HCT116 (cell line): ENCODE measurements around the gene PCSK6.

Source experiments
- CBX3 ChIP-seq: IDR thresholded peaks from 2 replicates; pipeline ENCODE4 v1.6.1; 2012; ENCODE audit warnings: low read depth
- CEBPB ChIP-seq: IDR thresholded peaks from 2 replicates; pipeline ENCODE4 v1.6.1; 2012; ENCODE audit warnings: low read depth
- CTCF ChIP-seq, 3 experiments: fragments of 200-600 bp in 1 of 3; sonication (generic) in 1 of 3; IDR thresholded peaks in 2 of 3; conservative IDR thresholded peaks in 1 of 3; 2 replicates each; pipeline ENCODE4 v1.5.1; 2012 to 2017; ENCODE audit warnings: low read depth in 2 of 3, low read length in 2 of 3, antibody characterized with exemption in 1 of 3, borderline replicate concordance in 1 of 3, control low read depth in 1 of 3, mild to moderate bottlenecking in 1 of 3, mixed read lengths in 1 of 3, mixed run types in 1 of 3, moderate library complexity in 1 of 3; ENCODE audit not compliant: insufficient read depth in 1 of 3
- EGR1 ChIP-seq: IDR thresholded peaks from 2 replicates; pipeline ENCODE4 v1.6.1; 2012; ENCODE audit warnings: low read depth
- EZH2 ChIP-seq: fragments of 200-600 bp; sonication (generic); IDR thresholded peaks from 2 replicates; pipeline ENCODE4 v1.6.1; 2017; ENCODE audit warnings: antibody characterized with exemption, mixed run types
- EZH2phosphoT487 ChIP-seq: fragments of 200-600 bp; IDR thresholded peaks from 2 replicates; pipeline ENCODE4 v1.6.1; 2018; ENCODE audit warnings: antibody characterized with exemption, borderline replicate concordance
- MAX ChIP-seq: IDR thresholded peaks from 2 replicates; pipeline ENCODE4 v1.6.1; 2012
- POLR2A ChIP-seq: IDR thresholded peaks from 2 replicates; pipeline ENCODE4 v1.7.0; 2011; ENCODE audit warnings: borderline replicate concordance; ENCODE audit not compliant: insufficient read depth, insufficient read length; ENCODE audit errors: extremely low read depth
- POLR2AphosphoS5 ChIP-seq: IDR thresholded peaks from 2 replicates; pipeline ENCODE4 v1.6.1; 2011; ENCODE audit warnings: mild to moderate bottlenecking, low read depth, low read length, moderate library complexity
- SRF ChIP-seq: IDR thresholded peaks from 2 replicates; pipeline ENCODE4 v1.6.1; 2012; ENCODE audit warnings: low read depth
- YY1 ChIP-seq: IDR thresholded peaks from 2 replicates; pipeline ENCODE4 v1.6.1; 2011; ENCODE audit warnings: low read length, low read depth, moderate library complexity, mild to moderate bottlenecking; ENCODE audit not compliant: insufficient replicate concordance; ENCODE audit errors: extremely low read depth
- ZFX ChIP-seq: fragments of 450-650 bp; IDR thresholded peaks from 2 replicates; pipeline ENCODE4 v1.6.1; 2017
- TF ChIP-seq, protein P1 (sequence below): IDR thresholded peaks from 2 replicates; pipeline ENCODE4 v1.6.1; 2012
- TF ChIP-seq, protein P2 (sequence below): IDR thresholded peaks from 2 replicates; pipeline ENCODE4 v1.6.1; 2011; ENCODE audit warnings: mild to moderate bottlenecking, low read length, moderate library complexity; ENCODE audit not compliant: insufficient replicate concordance; ENCODE audit errors: extremely low read depth

DNA sequence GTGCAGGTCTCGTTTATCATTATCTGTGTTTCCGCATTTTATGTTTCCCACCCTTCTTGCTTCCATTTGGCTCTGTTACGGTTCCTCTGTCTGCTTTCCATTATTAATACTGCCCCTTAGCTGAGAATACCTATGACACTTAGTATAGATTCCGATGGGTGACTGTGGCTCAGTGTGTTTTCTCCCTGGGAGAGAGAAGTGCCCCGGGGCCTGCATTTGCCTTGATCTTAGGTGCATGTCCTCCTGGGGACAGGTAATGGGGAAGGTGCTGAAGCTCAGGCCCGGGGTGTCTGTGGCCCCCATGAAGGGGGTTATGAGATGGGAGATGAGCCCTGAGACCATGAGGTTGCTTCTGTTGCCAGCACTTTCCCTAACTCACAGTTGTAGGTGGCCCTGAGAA is 43.4 kb upstream of the PCSK6 start:
- TF ChIP-seq CTCF (IDR thresholded peaks at IDR 0.05 in 2 of 3, conservative IDR thresholded peaks at IDR 0.05 in 1 of 3; ENCODE audit: borderline replicate concordance in 1 of 3, insufficient read depth in 1 of 3, low read depth in 2 of 3, low read length in 2 of 3) (no peak), YY1 (no peak), EZH2 (no peak), EZH2phosphoT487 (no peak), CBX3 (no peak), MAX (no peak), CEBPB (no peak), EGR1 (no peak), POLR2AphosphoS5 (no peak), SRF (no peak), POLR2A (no peak), ZFX (no peak)
- TF ChIP-seq, protein P1, sequence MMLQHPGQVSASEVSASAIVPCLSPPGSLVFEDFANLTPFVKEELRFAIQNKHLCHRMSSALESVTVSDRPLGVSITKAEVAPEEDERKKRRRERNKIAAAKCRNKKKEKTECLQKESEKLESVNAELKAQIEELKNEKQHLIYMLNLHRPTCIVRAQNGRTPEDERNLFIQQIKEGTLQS: no peak
- TF ChIP-seq, protein P2, sequence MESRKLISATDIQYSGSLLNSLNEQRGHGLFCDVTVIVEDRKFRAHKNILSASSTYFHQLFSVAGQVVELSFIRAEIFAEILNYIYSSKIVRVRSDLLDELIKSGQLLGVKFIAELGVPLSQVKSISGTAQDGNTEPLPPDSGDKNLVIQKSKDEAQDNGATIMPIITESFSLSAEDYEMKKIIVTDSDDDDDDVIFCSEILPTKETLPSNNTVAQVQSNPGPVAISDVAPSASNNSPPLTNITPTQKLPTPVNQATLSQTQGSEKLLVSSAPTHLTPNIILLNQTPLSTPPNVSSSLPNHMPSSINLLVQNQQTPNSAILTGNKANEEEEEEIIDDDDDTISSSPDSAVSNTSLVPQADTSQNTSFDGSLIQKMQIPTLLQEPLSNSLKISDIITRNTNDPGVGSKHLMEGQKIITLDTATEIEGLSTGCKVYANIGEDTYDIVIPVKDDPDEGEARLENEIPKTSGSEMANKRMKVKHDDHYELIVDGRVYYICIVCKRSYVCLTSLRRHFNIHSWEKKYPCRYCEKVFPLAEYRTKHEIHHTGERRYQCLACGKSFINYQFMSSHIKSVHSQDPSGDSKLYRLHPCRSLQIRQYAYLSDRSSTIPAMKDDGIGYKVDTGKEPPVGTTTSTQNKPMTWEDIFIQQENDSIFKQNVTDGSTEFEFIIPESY: no peak
